Keratinocyte (primary cell): ENCODE results near the gene SPATA6. TPM values are rescaled to one million over a fixed set of nuclear protein-coding genes. Genes with fewer than 3 reads are reported as not detected.

Experiments used
- DNase-seq: peaks from one replicate; pipeline ENCODE4 v3.0.0-alpha.2; 2011; ENCODE audit warnings: low read depth, missing footprints, low spot score
- FAIRE-seq: peaks from 2 replicates; lab custom pipeline; 2011; peaks lifted over from hg19 to GRCh38; lab: Jason Lieb, UNC
- H2AFZ ChIP-seq: 2 replicates; pipeline ENCODE4 v1.6.0; 2012; ENCODE audit warnings: low read length, control low read depth, inconsistent platforms; ENCODE audit not compliant: control insufficient read depth
- H3K27ac ChIP-seq: 2 replicates; pipeline ENCODE4 v1.5.1; 2011; ENCODE audit warnings: low read length; ENCODE audit not compliant: control insufficient read depth, insufficient read depth
- H3K27me3 ChIP-seq: 3 replicates; pipeline ENCODE4 v1.6.0; 2011; ENCODE audit warnings: low read length; ENCODE audit not compliant: control insufficient read depth, insufficient read depth; ENCODE audit errors: extremely low read depth
- H3K36me3 ChIP-seq, 2 experiments: 2 replicates in 1 of 2; 3 replicates in 1 of 2; pipeline ENCODE4 v1.5.1; 2011; ENCODE audit warnings: low read length in 2 of 2, mild to moderate bottlenecking in 1 of 2; ENCODE audit not compliant: control insufficient read depth in 2 of 2, insufficient read depth in 2 of 2; ENCODE audit errors: extremely low read depth in 1 of 2
- H3K4me1 ChIP-seq: 3 replicates; pipeline ENCODE4 v1.5.1; 2011; ENCODE audit warnings: low read length; ENCODE audit not compliant: control insufficient read depth, insufficient read depth; ENCODE audit errors: extremely low read depth
- H3K4me2 ChIP-seq: 3 replicates; pipeline ENCODE4 v1.6.0; 2011; ENCODE audit warnings: low read depth, low read length; ENCODE audit not compliant: control insufficient read depth, insufficient read depth; ENCODE audit errors: extremely low read depth
- H3K4me3 ChIP-seq, 3 experiments: fragments of 200-600 bp in 1 of 3; sonication (generic) in 1 of 3; 2 replicates in 2 of 3; 3 replicates in 1 of 3; pipeline ENCODE4 v1.5.1; 2011 to 2016; ENCODE audit warnings: low read length in 3 of 3, mild to moderate bottlenecking in 3 of 3, control low read depth in 2 of 3, inconsistent platforms in 1 of 3, low read depth in 1 of 3, mixed read lengths in 1 of 3, mixed run types in 1 of 3, moderate library complexity in 1 of 3; ENCODE audit not compliant: control insufficient read depth in 2 of 3, insufficient read depth in 2 of 3; ENCODE audit errors: extremely low read depth in 1 of 3
- H3K79me2 ChIP-seq: 2 replicates; pipeline ENCODE4 v1.6.0; 2012; ENCODE audit warnings: low read length; ENCODE audit not compliant: control insufficient read depth, insufficient read depth
- H3K9ac ChIP-seq: 3 replicates; pipeline ENCODE4 v1.6.0; 2011; ENCODE audit warnings: low read length; ENCODE audit not compliant: control insufficient read depth, insufficient read depth; ENCODE audit errors: extremely low read depth
- H3K9me1 ChIP-seq: 3 replicates; pipeline ENCODE4 v1.6.0; 2011; ENCODE audit warnings: low read length; ENCODE audit not compliant: control insufficient read depth, insufficient read depth; ENCODE audit errors: extremely low read depth
- H3K9me3 ChIP-seq: 2 replicates; pipeline ENCODE4 v1.5.1; 2012; ENCODE audit warnings: low read depth, low read length; ENCODE audit not compliant: control insufficient read depth
- H4K20me1 ChIP-seq: 3 replicates; pipeline ENCODE4 v1.6.0; 2011; ENCODE audit warnings: low read length; ENCODE audit not compliant: control insufficient read depth, insufficient read depth; ENCODE audit errors: extremely low read depth
- EZH2 ChIP-seq: IDR thresholded peaks from one replicate; pipeline ENCODE4 v1.6.1; 2012; ENCODE audit warnings: inconsistent platforms, mild to moderate bottlenecking, low read length, moderate library complexity
- dilution Hi-C: fragments of 300-500 bp; cut with MboI; formaldehyde crosslinking; loops from one replicate; pipeline ENCODE4 v1.7.0; 2020; ENCODE audit warnings: low sequenced_read_pairs; ENCODE audit not compliant: extremely low pct_ligation_motif_present
- polyA plus RNA-seq, 5 experiments: library from polyadenylated mRNA; depleted of rRNA in 3 of 5; stranded (reverse) in 3 of 5; stranded (forward) in 1 of 5; unstranded in 1 of 5; fragments of >200 nt; gene quantifications; 1 replicate in 1 of 5; 2 replicates in 3 of 5; 3 replicates in 1 of 5; pipeline versions ENCODE4 v1.2.1 to v1.2.3, GENCODE V29; 2011 to 2012; ENCODE audit warnings: missing spikeins in 2 of 5, low read depth in 1 of 5, low replicate concordance in 1 of 5
- TF ChIP-seq, protein P1 (sequence below), 3 experiments: IDR thresholded peaks in 1 of 3; conservative IDR thresholded peaks in 1 of 3; optimal IDR thresholded peaks in 1 of 3; 2 replicates in 2 of 3; 3 replicates in 1 of 3; pipeline versions ENCODE3 to v1.5.1; 2011; ENCODE audit warnings: low read length in 3 of 3, mild to moderate bottlenecking in 3 of 3, moderate library complexity in 2 of 3, control low read depth in 1 of 3, inconsistent platforms in 1 of 3; ENCODE audit not compliant: insufficient read depth in 2 of 3; ENCODE audit errors: extremely low read depth in 1 of 3

Gene SPATA6
- polyA plus RNA-seq, 1 donor (not counting 4 experiments of a cell fraction or from before 2014, with no cell fraction given) = 1.7 TPM

DNA sequence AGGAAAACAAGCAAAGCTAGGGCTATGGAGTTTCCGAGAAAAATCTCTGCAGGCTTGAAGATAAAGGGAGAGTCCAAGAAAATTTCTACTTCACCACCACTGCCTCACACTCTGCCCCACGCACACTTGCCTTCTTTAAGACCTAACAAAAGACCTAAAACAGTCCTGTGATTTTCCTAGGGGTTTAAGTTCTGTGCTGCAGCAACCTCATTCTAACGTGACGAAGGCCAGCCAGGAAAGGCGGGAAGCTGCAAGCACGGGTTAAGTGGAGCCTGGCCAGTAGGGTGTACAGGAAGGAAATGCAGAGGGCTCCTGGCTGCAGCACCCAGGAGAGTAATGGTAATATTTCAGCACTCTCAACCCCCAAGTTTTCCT, 1.5 kb downstream of the SPATA6 start:
- Histone ChIP-seq H3K4me1 (peaks cover 19% of the 10 kb centered on the region), H4K20me1 (no peaks in the 10 kb centered on the region), H3K79me2 (no peaks in the 10 kb centered on the region), H3K9ac (no peak overlapping the region), H3K27me3 (no peaks in the 10 kb centered on the region), H3K4me3 (peak overlapping the region in 2 of 3 experiments; percentile 24 to 45), H3K27ac (no peak overlapping the region), H3K9me1 (no peaks in the 10 kb centered on the region), H3K4me2 (peak overlapping the region; percentile 96), H3K36me3 (no peaks in the 10 kb centered on the region), H3K9me3 (no peaks in the 10 kb centered on the region), H2AFZ (peak overlapping the region; percentile 76)
- TF ChIP-seq EZH2 = no peak
- TF ChIP-seq, protein P1, sequence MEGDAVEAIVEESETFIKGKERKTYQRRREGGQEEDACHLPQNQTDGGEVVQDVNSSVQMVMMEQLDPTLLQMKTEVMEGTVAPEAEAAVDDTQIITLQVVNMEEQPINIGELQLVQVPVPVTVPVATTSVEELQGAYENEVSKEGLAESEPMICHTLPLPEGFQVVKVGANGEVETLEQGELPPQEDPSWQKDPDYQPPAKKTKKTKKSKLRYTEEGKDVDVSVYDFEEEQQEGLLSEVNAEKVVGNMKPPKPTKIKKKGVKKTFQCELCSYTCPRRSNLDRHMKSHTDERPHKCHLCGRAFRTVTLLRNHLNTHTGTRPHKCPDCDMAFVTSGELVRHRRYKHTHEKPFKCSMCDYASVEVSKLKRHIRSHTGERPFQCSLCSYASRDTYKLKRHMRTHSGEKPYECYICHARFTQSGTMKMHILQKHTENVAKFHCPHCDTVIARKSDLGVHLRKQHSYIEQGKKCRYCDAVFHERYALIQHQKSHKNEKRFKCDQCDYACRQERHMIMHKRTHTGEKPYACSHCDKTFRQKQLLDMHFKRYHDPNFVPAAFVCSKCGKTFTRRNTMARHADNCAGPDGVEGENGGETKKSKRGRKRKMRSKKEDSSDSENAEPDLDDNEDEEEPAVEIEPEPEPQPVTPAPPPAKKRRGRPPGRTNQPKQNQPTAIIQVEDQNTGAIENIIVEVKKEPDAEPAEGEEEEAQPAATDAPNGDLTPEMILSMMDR (optimal IDR thresholded peaks at IDR 0.05 in 1 of 3, IDR thresholded peaks at IDR 0.05 in 1 of 3, conservative IDR thresholded peaks at IDR 0.05 in 1 of 3; ENCODE audit: extremely low read depth in 1 of 3, insufficient read depth in 2 of 3, low read length in 3 of 3) = no peak
- no peak for FAIRE-seq
- no peak for DNase-seq
- dilution Hi-C loops = no loop called here

GRCh38 chr1:48469616-48470480, 2.2 kb downstream of the SPATA6 start:
- TF ChIP-seq, protein P1 (optimal IDR thresholded peaks at IDR 0.05 in 1 of 3, IDR thresholded peaks at IDR 0.05 in 1 of 3, conservative IDR thresholded peaks at IDR 0.05 in 1 of 3; ENCODE audit: extremely low read depth in 1 of 3, insufficient read depth in 2 of 3, low read length in 3 of 3) = no peak
- no peak for TF ChIP-seq EZH2
- dilution Hi-C loops = no loop called here
- DNase-seq (no peak), FAIRE-seq (peak; percentile 69)
- peak overlapping the region; percentile 96 for H3K4me2 ChIP-seq
- peak overlapping the region; percentile 76 for H2AFZ ChIP-seq
- no peaks in the 10 kb centered on the region for H3K36me3 ChIP-seq
- H3K9ac ChIP-seq = no peak overlapping the region
- no peaks in the 10 kb centered on the region for H4K20me1 ChIP-seq
- peak overlapping the region in 2 of 3 experiments; percentile 24 to 45 for H3K4me3 ChIP-seq
- H3K27ac ChIP-seq = no peak overlapping the region
- H3K27me3 ChIP-seq = no peaks in the 10 kb centered on the region
- H3K4me1 ChIP-seq = peaks cover 19% of the 10 kb centered on the region
- no peaks in the 10 kb centered on the region for H3K79me2 ChIP-seq
- H3K9me1 ChIP-seq = no peaks in the 10 kb centered on the region
- no peaks in the 10 kb centered on the region for H3K9me3 ChIP-seq
